DND-41 (cell line): ENCODE measurements around the gene ZNF844.

Experiments
- ATAC-seq: fragments of 200-7000 bp; cut with Tn5 transposase; 3 replicates; pipeline ENCODE4 v1.9.1; 2021; ENCODE audit warnings: low read depth; ENCODE audit not compliant: insufficient read depth
- DNase-seq: peaks from one replicate; pipeline ENCODE4 v3.0.0-alpha.2; 2020
- H2AFZ ChIP-seq: 2 replicates; pipeline ENCODE4 v1.6.0; 2012; ENCODE audit warnings: low read depth, low read length
- H3K27ac ChIP-seq: 2 replicates; pipeline ENCODE4 v1.5.1; 2012; ENCODE audit warnings: low read length, inconsistent platforms
- H3K27me3 ChIP-seq: fragments of 200-600 bp; sonication (generic); 2 replicates; pipeline ENCODE4 v1.6.0; 2012; ENCODE audit warnings: low read length, mild to moderate bottlenecking, inconsistent platforms; ENCODE audit not compliant: insufficient read depth, poor library complexity
- H3K36me3 ChIP-seq: 2 replicates; pipeline ENCODE4 v1.5.1; 2012; ENCODE audit warnings: low read length, inconsistent platforms; ENCODE audit not compliant: insufficient read depth
- H3K4me1 ChIP-seq: 2 replicates; pipeline ENCODE4 v1.5.1; 2012; ENCODE audit warnings: mild to moderate bottlenecking, low read length; ENCODE audit not compliant: insufficient read depth
- H3K4me2 ChIP-seq: 2 replicates; pipeline ENCODE4 v1.6.0; 2012; ENCODE audit warnings: mild to moderate bottlenecking, moderate library complexity, low read length, inconsistent platforms; ENCODE audit not compliant: insufficient read depth
- H3K4me3 ChIP-seq, 2 experiments: fragments of 200-600 bp in 1 of 2; shearing (Covaris generic) in 1 of 2; 2 replicates each; pipeline ENCODE4 v1.5.1; 2012 to 2016; ENCODE audit warnings: inconsistent platforms in 2 of 2, low read length in 2 of 2, mild to moderate bottlenecking in 2 of 2, low read depth in 1 of 2, moderate library complexity in 1 of 2
- H3K79me2 ChIP-seq: 2 replicates; pipeline ENCODE4 v1.6.0; 2012; ENCODE audit warnings: low read length, inconsistent platforms; ENCODE audit not compliant: insufficient read depth
- H3K9ac ChIP-seq: 2 replicates; pipeline ENCODE4 v1.6.0; 2012; ENCODE audit warnings: low read depth, mild to moderate bottlenecking, inconsistent platforms, low read length, moderate library complexity
- H3K9me3 ChIP-seq: 2 replicates; pipeline ENCODE4 v1.5.1; 2012; ENCODE audit warnings: low read length, moderate library complexity, mild to moderate bottlenecking, inconsistent platforms; ENCODE audit not compliant: insufficient read depth, severe bottlenecking
- H4K20me1 ChIP-seq: 2 replicates; pipeline ENCODE4 v1.6.0; 2012; ENCODE audit warnings: low read length; ENCODE audit not compliant: insufficient read depth
- EZH2 ChIP-seq: IDR thresholded peaks from 3 replicates; pipeline ENCODE4 v1.6.1; 2012; ENCODE audit warnings: borderline replicate concordance, low read depth, mild to moderate bottlenecking, moderate library complexity, low read length, inconsistent platforms; ENCODE audit not compliant: severe bottlenecking
- TF ChIP-seq, protein P1 (sequence below): IDR thresholded peaks from 2 replicates; pipeline ENCODE4 v1.5.1; 2012; ENCODE audit warnings: borderline replicate concordance, low read length, moderate library complexity, mild to moderate bottlenecking; ENCODE audit not compliant: poor library complexity, severe bottlenecking; ENCODE audit errors: extremely low read depth

Gene ZNF844

GRCh38 chr19:12085074-12085818 is 20.7 kb downstream of the ZNF844 start:
- Histone ChIP-seq H3K27ac (no peak overlapping the region), H3K4me3 (no peak overlapping the region), H3K79me2 (no peaks in the 10 kb centered on the region), H3K9me3 (peaks cover 4% of the 10 kb centered on the region), H3K9ac (no peak overlapping the region), H3K4me1 (peaks cover 7% of the 10 kb centered on the region; the same call in 1 of the 2 replicates), H3K36me3 (no peaks in the 10 kb centered on the region), H2AFZ (no peak overlapping the region), H3K4me2 (no peak overlapping the region), H3K27me3 (no peaks in the 10 kb centered on the region), H4K20me1 (no peaks in the 10 kb centered on the region)
- DNase-seq = no peak
- no peak for ATAC-seq
- TF ChIP-seq EZH2 = no peak
- TF ChIP-seq, protein P1, sequence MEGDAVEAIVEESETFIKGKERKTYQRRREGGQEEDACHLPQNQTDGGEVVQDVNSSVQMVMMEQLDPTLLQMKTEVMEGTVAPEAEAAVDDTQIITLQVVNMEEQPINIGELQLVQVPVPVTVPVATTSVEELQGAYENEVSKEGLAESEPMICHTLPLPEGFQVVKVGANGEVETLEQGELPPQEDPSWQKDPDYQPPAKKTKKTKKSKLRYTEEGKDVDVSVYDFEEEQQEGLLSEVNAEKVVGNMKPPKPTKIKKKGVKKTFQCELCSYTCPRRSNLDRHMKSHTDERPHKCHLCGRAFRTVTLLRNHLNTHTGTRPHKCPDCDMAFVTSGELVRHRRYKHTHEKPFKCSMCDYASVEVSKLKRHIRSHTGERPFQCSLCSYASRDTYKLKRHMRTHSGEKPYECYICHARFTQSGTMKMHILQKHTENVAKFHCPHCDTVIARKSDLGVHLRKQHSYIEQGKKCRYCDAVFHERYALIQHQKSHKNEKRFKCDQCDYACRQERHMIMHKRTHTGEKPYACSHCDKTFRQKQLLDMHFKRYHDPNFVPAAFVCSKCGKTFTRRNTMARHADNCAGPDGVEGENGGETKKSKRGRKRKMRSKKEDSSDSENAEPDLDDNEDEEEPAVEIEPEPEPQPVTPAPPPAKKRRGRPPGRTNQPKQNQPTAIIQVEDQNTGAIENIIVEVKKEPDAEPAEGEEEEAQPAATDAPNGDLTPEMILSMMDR = no peak

- H3K9me3 ChIP-seq = no peaks in the 10 kb centered on the region
- peak; percentile 86 for DNase-seq
- peaks cover 35% of the 10 kb centered on the region for H3K79me2 ChIP-seq
- peak; percentile 58; the same call in 2 of the 3 replicates for ATAC-seq
- peak overlapping the region; percentile 54 for H2AFZ ChIP-seq
- no peak overlapping the region for H3K4me3 ChIP-seq
- H3K4me1 ChIP-seq = peaks cover 39% of the 10 kb centered on the region
- H4K20me1 ChIP-seq = no peaks in the 10 kb centered on the region
- H3K27me3 ChIP-seq = no peaks in the 10 kb centered on the region
- H3K4me2 ChIP-seq = 0 out of 2 replicates have a peak overlapping the region, but pooled peaks have one; percentile 63
- H3K36me3 ChIP-seq = peaks cover 17% of the 10 kb centered on the region
- peak overlapping the region; percentile 98 for H3K27ac ChIP-seq
- TF ChIP-seq, protein P1 = peak; percentile 94
- no peak for TF ChIP-seq EZH2
- H3K9ac ChIP-seq = no peak overlapping the region
Measured at GRCh38 chr19:12090807-12091206, 26.3 kb downstream of the ZNF844 start.

- peak; percentile 96 for DNase-seq
- Histone ChIP-seq H3K9me3 (peaks cover 2% of the 10 kb centered on the region), H3K27ac (peak overlapping the region; percentile 98), H3K9ac (peak overlapping the region; percentile 99), H3K4me2 (peak overlapping the region; percentile 63), H3K36me3 (peaks cover 26% of the 10 kb centered on the region), H3K27me3 (no peaks in the 10 kb centered on the region), H2AFZ (peak overlapping the region; percentile 95), H3K4me1 (peaks cover 43% of the 10 kb centered on the region), H3K4me3 (peak overlapping the region; percentile 76 to 96), H3K79me2 (peaks cover 49% of the 10 kb centered on the region), H4K20me1 (no peaks in the 10 kb centered on the region)
- TF ChIP-seq EZH2 = no peak
- TF ChIP-seq, protein P1 = peak; percentile 7
- ATAC-seq = peak; percentile 96
Measured at GRCh38 chr19:12092065-12092867, 27.7 kb downstream of the ZNF844 start.
